ENCODE measurements around the gene ZSWIM1.
"Not testable (repeated sequence)": the region's sequence is repeated elsewhere in the genome, so short reads cannot be mapped to it uniquely, and the experiment has no call there.

The ZSWIM1 gene

DNA sequence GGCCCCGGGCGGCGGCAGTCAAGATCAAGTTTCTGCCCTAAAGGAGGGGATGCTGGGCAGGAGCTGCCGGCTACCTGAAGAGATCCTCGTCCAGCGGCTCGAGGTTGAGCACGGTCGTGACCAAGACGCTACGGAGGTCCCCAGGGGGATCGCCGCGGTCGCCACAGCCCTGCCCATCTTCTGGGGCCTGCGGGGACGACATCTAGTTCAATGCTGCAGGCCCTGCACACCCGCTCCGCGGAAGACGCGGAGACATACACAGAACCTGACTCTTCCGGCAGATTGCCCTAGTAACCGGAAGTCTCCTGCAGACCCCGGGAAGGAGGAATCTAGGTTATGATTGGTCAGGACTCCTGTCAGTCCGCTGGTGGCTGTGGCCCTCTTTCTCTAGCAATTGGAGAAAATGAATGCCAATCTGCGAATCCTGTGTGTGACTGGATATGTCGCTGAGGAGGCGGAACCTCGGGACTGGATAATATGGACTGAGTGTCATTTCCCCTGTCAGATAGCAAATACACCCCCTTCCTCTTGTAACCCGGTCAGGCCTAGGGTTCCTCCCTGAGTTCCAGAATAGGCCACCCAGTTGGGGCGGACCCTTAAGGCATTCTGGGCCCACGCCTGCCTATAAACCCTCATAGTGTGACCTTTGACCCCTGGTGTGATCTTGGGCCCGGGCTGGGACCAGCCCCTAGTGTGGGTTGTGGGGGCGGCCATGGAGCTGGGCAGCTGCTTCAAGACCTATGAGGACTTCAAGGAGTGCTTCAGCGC, 23.7 kb upstream of the ZSWIM1 start, which contains the start of the genes ACOT8 and ZSWIM3:
ACOT8 (minus strand) TSS at position 279 of the 768 bp plus-strand sequence; CDS start at position 202, 77 bp downstream.
ZSWIM3 (plus strand) TSS at position 501 of the 768 bp plus-strand sequence; CDS start at position 713, 212 bp downstream.
- DNase-seq = peak; percentile 100

GRCh38 chr20:45857882-45858216, 23.2 kb upstream of the ZSWIM1 start:
- no peak for DNase-seq

- DNase-seq = no peak
These were observed 21.1 kb upstream of the ZSWIM1 start for GRCh38 chr20:45859916-45860315.

- DNase-seq = no peak
These were observed 20.3 kb upstream of the ZSWIM1 start for GRCh38 chr20:45860560-45861220.

DNA sequence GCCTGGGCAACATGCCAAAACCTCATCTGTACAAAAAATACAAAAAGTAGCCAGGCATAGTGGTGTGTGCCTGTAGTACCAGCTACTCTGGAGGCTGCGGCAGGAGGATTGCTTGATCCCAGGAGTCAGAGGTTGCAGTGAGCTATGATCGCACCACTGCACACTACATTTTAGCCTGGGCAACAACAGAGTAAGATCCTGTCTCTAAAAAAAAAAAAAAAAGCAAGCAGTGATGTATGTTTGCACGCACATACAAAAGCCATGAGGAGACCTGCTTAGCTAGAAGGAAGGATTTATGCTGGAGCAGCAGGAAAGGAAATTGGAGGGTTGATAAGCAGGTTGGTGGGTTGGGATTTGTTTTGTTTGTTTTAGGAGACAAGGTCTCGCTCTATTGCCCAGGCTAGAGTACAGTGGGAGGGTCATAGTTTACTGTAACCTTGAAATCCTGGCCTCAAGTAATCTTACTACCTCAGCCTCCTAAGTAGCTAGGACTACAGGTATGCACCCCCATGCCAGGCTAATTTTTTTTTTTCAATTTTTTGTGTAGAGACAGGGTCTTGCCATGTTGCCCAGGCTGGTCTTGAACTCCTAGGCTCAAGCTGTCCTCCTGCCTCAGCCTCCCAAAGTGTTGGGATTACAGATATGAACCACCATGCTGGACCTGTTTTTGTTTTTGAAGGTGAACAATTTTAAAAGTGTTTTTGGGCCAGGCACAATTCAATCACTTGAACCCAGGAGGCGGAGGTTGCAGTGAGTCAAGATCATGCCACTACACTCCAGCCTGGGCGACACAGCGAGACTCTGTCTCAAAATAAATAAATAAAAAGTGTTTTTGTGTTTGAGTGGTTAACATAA, 19.6 kb upstream of the ZSWIM1 start:
- no peak for DNase-seq

GRCh38 chr20:45863543-45864470, 17.2 kb upstream of the ZSWIM1 start:
- no peak for DNase-seq

- no peak for DNase-seq
These were observed 14.6 kb upstream of the ZSWIM1 start for GRCh38 chr20:45866454-45866853.

GRCh38 chr20:45867136-45867818, 13.8 kb upstream of the ZSWIM1 start:
- no peak for DNase-seq

- DNase-seq = no peak
These were observed 13.2 kb upstream of the ZSWIM1 start for GRCh38 chr20:45867819-45868176.

- DNase-seq = no peak
These were observed 8.4 kb upstream of the ZSWIM1 start for GRCh38 chr20:45872626-45873025.

DNA sequence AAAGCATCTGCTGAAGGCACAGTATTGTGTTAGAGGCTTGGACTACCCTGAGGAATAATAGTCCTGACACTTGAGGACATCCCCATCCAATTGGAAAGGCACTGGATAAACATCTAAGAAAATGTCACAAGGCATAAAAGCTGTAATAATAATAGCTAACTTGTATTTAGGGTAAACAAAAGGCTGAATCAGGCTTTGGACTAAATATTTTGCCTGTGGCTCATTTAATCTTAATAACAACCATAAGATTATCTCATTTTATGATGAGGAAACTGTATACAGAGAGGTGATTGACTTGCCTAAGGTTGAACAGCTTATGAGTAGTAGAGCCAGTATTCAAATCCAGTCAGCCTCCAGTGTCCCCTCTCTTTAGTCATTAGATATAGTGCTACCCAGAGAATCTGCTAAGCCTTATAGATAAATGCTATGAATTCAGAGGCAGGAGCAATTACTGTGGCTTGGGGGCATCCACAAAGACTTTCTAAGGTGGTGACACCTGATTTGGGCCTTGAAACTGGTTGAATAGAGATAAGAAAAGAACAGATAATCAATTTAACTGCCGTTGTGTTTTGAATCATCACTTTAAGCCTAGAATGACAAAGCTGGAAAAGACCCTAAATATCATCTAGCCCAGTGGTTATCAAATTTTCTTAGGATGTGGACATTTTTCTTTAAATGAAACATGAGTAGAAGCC, 7.5 kb upstream of the ZSWIM1 start:
- no peak for DNase-seq

DNA sequence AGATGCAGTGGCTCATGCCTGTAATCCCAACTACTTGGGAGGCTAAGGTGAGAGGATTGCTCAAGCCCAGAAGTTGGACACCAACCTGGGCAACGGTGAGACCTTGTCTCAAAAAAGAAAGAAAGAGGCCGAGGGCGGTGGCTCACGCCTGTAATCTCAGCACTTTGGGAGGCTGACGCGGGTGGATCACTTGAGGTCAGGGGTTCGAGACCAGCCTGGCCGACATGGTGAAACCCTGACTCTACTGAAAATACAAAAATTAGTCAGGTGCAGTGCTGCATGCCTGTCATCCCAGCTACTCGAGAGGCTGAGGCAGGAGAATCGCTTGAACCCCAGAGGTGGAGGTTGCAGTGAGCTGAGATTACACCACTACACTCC, 6.9 kb upstream of the ZSWIM1 start:
- not testable (repeated sequence) for DNase-seq

- DNase-seq = no peak
These were observed 6.5 kb upstream of the ZSWIM1 start for GRCh38 chr20:45874576-45874975.

DNA sequence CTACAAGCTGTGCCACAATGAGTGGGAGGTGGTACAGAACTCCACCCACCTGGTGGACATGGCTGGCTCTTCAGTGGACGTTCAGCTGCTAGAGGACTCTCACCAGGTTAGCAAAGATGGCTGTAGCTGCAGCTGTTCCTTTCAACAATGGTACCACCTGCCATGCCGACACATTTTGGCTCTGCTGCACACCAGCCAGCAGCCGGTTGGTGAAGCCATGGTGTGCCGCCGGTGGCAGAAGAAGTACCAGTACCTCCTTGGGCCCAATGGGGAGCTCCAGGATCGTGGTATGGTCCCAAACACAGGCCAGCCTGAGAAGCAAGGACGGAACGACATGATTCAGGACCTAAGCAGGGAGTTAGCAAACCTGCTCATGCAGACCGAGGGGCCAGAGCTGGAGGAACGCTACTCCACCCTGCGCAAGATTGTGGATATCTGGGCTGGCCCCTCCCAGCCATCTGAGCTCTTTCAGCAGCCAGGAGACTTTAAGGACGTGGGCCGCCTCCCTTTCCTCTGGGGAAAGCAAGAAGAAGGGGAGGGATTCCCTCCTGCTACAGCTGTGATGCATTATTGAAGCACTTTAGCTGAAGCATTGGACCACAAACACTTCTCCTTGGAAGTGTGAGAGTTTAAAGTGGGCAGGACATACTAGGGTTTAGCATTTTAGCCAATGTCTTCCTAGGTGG, 2.8 kb upstream of the ZSWIM1 start:
- DNase-seq = no peak

DNA sequence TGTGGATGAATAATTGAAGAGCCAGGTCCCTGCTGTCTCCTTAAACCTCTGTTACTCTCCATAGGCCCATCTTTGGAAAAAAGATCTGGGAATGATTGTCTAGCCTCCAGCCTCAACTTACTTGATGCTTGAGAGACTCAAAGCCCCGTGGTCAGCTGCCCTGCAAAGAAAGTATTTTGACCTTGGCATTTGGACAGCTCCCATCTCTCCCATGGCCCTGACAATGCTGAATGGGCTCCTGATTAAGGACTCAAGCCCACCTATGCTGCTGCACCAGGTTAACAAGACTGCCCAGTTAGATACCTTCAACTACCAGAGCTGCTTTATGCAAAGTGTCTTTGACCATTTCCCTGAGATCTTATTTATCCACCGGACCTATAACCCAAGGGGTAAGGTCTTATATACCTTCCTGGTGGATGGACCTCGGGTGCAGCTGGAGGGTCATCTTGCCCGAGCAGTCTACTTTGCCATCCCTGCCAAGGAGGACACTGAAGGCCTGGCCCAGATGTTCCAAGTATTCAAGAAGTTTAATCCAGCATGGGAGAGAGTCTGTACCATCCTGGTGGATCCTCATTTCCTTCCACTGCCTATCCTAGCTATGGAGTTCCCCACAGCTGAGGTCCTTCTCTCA, 1.6 kb downstream of the ZSWIM1 start:
- DNase-seq = no peak

DNA sequence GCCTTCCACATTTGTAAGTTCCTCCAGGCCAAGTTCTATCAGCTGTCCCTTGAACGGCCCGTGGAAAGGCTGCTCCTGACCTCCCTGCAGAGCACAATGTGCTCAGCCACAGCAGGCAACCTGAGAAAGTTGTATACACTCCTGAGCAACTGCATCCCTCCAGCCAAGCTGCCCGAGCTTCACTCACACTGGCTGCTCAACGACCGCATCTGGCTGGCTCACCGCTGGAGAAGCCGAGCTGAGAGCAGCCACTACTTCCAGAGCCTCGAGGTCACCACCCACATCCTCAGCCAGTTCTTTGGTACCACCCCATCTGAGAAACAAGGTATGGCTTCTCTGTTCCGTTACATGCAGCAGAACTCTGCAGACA, 2.1 kb downstream of the ZSWIM1 start:
- DNase-seq = no peak

DNA sequence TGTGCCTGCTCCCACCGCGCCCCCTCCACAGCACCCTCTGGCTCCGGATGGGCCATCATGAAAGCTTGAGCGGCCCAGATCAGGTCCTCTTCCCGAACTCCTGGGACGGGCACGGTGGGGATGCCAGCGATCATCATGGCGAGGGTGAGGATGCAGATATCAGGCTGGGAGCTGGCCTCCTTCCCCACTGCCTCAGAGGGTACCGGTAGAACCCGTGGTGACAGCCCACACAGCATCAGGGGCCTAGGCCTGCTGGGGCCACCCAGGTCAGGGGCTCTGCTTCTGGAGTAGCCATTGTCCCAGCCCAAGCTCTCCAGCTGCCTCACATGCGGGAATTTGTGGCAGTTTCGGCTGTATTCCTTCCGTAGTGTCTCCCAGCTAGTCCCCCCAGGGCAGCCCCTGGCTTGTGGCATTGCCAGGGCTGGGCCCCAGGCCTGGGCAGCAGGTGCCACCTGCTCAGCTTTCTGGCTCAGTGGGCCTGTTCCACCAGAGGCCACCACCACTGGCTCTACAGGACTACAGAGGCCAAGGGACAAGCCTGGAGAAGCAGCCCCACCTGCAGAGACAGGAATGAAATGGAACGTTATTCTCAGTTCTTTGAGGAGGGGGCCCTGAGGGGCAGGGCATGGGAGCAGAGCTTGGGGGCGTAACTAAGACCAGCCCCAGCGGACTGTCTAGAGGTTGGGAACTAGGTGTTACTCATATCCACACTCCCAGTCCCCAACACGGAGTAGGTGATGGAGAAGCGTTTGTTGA, 5.7 kb downstream of the ZSWIM1 start:
- no peak for DNase-seq

- no peak for DNase-seq
These were observed 6.3 kb downstream of the ZSWIM1 start, which contains the start of gene SPATA25 for GRCh38 chr20:45887346-45887715. Gene SPATA25 (minus strand): TSS chr20:45887622. CDS start chr20:45887590, 32 bp downstream.

GRCh38 chr20:45888681-45889080, 7.7 kb downstream of the ZSWIM1 start:
- DNase-seq = no peak
